Activated T-cell treated with anti-CD3 and anti-CD28 coated beads for 48 hours (primary cell): ENCODE data around the gene SLC7A6.

Source experiments
- DNase-seq: peaks from one replicate; pipeline ENCODE4 v3.0.0-alpha.2; 2020; ENCODE audit warnings: low read depth

Gene SLC7A6

DNA sequence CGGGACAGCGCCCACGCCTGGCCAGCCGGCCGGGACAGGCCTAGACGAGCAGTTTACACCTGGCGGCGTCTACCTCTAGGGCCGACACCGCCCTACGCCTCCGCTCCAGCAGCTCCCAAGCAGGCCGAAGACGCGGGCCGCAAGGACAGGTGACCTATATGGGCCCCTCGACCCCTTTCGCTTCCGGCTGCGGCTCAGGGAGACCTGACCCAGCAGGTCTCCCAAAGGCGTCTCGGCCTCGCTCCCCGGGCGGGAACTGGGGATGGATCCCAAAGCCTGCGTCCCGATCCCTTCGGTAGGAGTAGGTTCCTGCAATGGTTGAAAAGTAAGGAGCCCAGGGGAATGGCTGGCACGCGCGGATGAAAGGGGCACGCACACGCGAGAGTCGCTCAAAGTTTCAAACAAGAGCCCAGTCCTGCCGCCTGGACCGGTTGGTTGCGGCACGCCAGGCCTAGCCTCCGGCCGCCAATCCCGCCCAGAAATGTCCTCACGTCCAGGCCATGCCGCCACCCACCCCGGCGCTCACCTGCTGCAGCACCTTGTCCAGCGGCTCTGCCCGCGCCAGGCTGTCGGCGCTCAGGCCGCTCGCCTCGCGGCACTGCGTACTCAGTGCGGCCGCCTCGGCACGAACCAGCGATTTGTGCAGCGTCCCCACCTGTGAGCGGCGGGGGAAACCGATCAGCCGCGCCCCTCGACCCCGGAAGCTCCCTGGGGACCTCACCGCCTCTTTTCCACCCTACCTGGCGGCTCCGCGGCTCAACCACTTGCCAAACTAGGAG is 29.0 kb upstream of the SLC7A6 start:
- DNase-seq = no peak

DNA sequence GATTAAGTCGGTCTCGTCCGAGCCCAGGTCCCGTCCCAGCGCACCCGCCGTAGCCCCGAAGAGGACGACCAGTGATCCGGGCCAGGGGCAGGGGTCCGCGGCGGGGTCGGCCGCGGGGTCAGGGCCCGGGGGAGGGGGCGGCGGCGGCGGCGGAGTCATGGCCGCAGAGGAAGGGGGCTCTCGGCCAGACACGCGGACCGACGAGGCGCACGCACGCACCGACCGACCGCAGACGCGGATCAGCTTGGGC is 28.5 kb upstream of the SLC7A6 start, which contains the start of gene ESRP2:
ESRP2 (minus strand) TSS at position 241 of the 250 bp plus-strand sequence; CDS start at position 159, 82 bp downstream.
- DNase-seq = no peak

DNA sequence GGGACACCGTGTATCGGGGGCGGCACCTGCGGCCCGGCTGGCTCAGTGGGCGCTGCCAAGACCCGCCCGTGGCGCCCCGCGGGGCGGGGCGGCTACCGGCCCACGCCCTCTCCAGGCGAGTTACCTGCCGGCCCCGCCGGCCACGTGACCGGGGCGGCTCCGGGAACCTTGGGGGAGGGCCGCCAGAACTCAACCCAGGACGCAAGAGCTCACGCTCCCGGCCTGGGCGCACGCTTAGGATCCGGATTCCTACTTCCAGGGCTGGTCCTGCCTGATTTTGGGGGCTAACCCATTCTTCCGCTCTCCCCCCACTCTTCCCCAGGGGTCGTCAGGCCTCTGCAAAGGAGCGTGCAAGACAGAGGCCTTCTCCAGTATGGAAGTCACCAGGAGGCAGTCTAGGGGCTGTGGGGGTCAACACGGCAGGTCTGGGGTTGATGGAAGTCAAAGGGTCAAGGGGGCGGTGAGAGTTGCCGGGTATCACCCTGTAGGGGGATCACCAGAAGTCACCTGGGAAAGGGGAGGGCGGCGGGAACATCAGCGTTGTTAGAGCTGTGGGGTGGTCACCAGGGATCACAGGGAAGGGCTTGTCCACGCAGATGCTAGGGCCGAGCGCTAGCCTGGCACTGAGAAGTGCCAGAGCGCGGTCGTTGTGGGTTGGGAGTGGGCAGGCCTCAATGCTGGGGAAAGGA is 28.0 kb upstream of the SLC7A6 start:
- DNase-seq = peak; percentile 43

DNA sequence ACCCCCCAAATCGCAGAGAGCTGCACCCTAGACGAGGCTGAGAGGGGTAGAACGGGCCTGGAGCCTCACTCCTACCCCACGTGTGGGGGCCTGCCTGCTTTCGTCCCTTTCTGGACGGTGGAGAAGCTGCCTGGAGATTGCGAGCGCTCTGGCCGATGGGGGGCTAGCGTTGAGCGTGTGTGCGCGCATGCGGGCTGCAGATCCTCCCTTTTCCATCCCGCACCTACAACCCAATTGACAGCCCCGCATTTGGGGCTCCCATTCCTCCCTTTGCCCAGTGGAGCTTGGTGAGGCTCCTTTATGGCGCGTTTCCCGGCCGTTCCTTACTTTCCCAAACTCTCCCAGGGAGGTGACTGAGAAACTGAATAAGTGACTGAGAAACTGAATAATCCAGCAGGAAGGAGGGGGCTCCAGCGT is 27.5 kb upstream of the SLC7A6 start:
- no peak for DNase-seq

DNA sequence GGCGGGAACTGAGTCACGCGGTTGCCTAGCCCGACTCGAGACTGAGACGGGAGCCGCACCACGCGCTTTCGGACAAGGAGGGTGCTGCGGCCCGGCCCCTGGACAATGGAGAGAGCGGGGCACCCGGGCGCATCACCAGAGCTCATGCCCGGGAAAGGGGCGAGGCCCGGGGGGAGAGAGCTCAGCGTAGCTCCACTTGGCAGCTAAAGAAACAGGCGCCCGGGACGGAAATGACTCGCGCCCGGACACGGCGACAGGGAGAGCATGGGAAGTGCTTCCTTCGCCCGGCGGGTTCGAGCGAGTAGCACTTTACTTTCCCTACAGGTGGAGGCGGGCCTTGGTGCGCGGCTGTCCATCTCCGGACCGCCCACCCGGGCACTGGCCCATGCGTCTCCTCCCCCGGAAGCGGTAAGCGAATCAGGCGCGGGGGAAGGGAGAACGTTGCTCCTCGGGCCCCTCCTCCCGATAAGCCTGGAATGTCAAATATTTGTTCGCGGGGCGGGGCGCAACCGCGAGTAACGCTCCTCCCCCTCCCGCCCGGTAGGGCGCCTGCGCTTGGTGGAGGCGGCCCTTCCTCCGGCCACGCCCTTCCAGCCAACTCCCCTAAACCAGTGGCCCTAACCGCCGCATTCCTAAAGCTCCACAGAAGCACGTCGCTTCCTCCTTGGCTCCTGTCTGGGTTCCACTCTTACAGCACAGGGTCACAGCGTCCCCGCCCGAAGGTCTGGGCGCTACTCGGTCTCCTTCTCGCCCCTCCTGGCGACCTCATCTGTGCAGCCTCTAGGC is 26.9 kb upstream of the SLC7A6 start:
- peak; percentile 91 for DNase-seq

DNA sequence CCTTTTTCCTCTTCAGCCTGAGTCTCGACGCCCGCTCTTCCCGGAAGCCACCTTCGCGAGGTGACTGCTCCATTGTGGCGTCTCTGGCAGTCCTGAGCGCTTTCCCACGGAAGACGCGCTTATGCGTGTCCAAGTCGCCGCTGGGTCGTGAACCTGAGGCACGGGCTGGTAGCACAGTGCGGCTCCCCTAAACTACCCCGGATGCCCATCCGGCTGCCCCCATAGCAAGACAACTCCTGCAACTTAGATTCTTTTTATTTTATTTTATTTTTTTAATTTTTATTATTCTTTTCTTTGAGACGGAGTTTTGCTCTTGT is 26.3 kb upstream of the SLC7A6 start:
- no peak for DNase-seq

DNA sequence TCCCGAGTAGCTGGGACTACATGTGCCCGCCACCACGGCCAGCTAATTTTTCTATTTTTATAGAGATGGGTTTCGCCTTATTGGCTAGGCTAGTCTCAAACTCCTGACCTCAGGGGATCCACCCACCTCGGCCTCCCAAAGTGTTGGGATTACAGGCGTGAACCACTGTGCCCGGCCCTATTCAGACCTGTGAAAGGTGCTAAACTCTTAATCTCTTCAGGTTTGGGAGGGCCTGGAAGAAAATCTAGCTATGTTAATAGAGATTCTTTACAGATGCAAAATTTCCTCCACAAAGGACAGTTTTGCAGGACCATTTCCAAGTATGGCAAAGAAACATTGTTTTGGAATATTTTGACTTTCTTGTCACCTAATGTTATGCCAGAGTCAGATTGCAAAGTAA is 22.2 kb upstream of the SLC7A6 start:
- no peak for DNase-seq

DNA sequence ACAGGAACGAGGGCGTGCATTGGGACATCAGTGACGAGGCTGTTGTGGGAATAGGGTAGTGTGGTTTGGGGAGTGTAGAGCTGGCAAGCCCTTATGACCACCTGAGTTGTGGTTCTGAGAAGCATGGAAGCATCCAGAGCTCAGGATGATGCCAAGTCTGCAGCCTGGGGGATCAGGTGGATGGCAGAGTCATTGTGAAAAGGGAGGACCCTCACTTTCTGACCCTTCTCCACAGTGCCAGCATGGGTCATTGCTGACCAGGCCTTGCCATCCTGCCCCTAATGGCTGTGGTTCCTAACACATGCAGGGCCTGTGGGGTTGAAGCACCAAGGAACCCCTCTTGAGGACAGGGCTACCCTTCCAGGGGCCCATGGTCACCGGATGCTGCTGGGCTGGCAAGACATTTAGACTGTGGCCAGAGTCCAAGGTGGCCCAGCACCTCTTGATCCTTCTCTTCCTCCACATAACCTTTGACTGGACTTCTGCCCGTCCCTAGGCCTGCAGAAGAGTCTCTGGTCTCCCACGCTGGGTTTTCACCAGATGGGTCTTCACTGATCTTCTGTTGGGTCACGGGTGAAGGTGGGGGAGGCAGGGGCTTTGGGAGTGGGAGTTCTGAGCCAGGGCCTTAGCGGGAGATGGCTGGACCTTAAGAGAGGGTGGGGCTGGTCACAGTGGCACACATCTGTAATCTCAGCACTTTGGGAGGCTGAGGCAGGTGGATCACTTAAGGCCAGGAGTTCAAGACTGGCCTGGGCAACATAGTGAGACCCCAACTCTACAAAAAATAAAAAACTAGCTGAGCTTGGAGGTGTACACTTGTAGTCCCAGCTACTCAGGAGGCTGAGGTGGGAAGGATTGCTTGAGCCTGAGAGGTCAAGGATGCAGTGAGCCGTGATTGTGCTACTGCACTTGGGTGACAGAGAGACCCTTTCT is 21.1 kb upstream of the SLC7A6 start:
- no peak for DNase-seq

DNA sequence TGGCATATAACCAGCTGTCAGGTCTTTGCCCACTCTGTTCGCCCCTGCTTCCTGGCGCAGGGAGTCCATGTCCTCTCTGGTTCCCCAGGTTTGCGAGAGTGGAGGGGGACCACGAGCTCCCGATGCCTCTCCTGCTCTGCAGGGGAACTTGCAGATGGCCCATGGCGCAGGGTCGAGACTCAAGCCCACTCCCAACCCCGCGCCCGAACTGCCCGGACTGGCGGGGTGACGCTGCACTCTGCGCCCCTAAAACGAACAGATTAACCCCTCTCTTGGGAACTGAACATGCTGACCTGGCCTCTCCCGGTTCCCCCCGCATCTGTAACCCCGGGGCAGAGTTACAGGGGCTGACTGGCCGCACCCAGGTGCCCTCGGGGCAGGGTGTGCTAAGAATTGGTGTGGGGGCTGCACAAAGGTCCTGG is 19.8 kb upstream of the SLC7A6 start:
- no peak for DNase-seq

DNA sequence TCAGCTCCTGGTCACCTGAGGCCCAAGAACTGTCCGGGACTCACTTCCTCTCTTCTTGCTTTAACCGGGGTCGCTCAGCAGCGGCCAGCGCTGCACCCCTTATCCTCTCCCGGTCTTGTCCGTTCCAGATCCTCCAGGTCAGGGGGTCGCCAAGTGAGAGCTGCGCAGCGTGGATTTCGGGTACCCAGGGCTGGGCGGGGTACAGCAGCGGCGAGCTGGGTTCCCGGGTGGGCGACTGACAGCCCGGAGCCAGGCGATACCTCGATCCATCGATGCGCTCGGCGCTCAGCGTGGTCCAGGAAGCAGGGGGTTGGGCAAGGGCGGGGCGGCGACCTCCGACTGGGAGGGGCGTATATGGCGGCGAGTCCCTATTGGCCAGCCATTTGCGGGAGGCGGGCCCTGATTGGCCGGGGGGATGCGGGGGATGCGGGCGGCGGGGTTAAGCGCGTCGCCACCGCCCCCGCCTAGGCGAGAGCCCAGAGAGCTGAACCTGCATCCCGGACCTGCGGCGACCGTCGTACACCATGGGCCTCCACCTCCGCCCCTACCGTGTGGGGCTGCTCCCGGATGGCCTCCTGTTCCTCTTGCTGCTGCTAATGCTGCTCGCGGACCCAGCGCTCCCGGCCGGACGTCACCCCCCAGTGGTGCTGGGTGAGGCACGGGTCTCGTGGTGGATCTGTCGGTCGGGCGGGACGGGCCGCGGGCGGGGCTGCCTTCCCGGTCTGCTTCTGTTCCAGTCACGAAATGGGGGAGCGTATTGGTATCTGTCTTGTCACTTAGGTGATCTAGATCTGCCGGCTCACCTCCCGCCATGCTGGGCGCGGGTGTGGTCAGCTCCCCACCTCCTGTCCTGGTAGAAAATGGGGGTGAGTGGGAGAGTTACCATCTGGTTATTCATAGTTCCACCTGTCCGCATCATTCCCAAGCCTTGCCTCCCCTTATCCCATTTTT is 19.1 kb upstream of the SLC7A6 start, which contains the start of gene PLA2G15:
PLA2G15 (plus strand) TSS at position 471 of the 951 bp plus-strand sequence; CDS start at position 525, 54 bp downstream.
- DNase-seq = peak; percentile 96

DNA sequence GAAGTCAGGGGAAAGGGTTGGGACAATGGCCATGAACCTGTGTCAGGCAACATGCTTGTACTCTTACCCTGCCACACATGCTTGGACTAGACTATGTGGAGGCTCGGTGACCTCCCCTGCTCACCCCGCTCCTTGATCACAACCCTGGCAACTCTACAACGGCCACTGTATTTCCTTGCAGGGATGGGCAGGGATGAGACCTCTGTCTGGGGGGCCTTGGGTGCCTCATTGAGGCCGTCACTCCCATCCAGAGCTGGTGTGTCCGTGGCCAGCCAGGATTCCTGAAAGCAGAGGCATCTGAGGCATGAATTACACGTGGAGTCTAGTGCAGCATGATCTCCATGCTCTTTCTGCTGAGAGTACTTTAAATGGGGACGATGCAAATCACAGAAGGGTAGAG is 18.2 kb upstream of the SLC7A6 start:
- no peak for DNase-seq

DNA sequence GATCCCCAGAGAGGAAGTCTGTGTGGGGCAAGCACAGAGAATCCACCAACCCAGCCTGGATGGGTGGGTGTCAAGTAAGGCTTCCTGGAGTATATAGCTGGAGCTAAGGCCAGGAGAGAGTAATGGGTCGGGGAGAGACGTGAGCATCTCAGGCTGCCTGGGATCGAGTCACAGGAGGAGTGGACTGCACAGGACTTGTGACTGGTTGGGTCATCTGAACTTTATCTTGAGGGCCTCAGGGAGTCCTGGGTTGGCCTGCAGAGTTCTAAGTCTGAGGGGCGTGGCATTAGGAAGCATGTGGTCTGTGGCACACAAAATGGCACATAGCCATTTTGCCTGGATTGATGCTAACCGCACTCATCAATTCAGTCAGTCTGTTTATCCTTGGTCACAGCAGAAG is 17.7 kb upstream of the SLC7A6 start:
- no peak for DNase-seq

DNA sequence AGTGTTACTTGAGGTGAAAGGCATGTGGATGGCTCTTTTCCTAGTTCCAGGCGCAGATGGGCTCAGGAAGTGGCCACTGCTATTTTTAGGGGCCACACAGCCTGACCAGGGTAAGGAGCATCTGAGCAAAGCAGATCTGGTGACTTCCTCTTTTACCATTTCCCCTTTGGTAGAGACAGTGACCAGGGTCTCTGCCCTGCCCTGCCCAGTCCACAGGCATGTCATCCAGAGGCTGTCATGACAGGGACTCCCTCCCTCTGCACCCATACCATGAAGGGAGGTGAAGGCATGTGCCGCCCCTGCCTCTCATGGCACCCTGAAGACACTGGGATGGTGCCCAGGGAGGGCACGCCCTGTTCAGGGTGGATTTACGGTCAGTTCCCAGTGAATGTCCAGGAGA is 16.9 kb upstream of the SLC7A6 start:
- no peak for DNase-seq

DNA sequence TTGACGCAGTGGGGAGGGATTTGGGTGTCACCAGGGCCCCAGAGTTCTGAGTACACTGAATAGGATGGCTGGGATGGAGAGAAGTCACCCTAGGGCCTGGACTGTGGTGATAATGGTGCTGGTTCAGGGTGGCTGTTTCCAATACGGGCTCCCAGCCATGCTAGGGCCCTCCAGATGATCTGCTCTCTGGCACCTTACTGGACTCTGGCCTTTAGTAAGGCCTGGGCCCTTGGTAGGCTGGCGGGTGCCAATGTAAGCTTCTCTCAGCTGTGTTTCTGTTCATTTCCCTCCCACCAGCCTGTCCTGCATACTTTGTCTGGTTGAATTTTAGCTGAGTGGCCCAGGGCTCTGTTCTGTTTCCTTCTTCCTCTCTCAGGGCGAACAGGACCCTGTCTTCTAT is 16.4 kb upstream of the SLC7A6 start:
- no peak for DNase-seq

DNA sequence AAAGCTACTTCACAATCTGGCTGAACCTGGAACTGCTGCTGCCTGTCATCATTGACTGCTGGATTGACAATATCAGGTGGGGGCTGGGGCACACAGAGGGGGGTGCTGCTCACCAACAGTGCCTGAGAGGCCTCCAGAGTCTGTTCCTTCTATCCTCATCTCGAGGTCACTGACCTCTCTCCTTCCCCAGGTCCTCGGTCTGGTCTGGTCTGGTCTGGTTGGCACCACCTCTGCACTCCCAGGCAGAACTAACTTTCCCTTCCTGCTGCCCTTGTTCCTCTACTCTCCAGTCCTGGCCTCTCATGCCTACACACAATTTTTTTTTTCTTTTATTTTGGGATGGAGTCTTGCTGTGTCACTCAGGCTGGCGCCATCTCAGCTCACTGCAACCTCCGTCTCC is 15.0 kb upstream of the SLC7A6 start:
- DNase-seq = no peak

DNA sequence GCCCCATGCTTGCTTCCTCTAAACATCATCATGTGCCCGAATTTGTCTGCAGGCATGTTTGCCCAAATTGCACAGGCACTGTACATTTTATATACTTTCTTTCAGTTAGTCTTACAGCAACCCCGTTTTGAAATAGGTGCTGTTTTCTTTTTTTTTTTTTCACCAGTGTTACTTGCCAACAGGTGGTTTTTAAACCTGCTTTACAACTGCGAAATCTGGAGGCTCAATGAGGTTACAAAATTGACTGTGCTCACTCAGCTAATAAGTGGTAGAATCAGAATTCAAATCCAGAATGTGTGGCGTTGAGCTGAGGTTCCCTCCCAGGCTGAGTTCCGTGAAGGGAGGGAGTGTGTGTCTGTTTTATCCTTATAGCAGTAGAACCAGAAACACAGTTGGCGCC is 13.4 kb upstream of the SLC7A6 start:
- no peak for DNase-seq

DNA sequence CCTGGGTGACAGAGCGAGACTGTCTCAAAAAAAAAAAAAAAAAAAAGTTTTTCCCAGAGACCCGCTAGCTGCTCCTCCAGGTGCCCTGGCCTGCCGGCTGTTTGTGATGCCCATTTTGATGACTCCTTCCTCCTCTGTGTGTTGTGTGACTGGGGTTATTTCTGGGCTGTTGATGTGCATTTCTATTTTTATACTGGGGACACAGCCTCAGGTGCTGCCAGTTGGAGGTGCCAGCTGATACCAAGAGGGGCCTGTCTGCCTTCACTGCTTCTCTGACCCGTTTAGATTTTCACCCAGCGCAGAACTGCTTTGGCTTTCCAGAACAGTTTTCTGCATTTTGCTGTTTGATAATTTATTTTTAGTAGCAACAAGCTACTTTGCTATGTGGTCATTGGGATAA is 12.5 kb upstream of the SLC7A6 start:
- DNase-seq = no peak

DNA sequence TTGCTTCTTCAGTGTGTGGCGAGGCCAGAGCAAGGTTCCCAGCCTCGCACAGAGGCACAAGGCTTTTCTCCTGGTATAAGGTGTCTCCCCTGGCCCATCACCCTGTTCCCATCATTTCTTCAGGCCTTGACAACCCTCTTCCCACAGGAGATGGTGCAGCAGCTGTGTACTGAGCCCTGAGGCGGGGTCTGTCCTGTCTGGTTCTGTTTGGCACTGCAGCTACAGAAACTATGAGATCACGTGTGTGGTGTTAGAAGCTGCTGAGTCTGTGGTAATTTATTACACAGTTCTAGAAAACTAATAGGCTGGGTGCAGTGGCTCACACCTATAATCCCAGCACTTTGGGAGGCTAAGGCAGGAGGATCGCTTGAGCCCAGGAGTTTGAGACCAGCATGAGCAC is 11.9 kb upstream of the SLC7A6 start:
- DNase-seq = no peak

DNA sequence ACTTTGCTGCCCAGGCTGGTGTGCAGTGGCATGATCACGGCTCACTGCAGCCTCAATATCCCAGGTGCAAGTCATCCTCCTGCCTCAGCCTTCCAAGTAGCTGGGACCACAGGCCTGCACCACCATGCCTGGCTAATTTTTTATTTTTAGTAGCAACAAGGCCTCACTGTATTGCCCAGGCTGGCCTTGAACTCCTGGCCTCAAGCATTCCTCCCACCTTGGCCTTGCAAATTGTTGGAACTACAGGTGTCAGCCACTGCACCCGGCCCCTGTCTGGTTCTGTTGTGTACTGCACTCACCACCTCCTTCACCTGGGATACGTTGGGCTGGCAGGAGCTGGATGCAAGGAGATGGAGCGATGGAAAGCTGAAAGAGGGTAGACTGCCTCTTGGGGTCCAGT is 10.6 kb upstream of the SLC7A6 start:
- no peak for DNase-seq

DNA sequence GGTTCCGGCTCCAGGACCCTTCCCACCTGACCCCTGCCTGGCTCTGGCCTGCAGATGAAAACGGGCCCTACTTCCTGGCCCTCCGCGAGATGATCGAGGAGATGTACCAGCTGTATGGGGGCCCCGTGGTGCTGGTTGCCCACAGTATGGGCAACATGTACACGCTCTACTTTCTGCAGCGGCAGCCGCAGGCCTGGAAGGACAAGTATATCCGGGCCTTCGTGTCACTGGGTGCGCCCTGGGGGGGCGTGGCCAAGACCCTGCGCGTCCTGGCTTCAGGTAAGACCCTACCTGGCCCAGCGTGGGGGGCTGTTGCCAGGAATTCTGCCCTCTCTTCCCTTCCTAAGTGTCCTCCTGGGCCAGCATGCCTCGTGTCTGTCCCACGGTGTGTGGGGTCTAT is 8.6 kb upstream of the SLC7A6 start:
- DNase-seq = no peak
